NOMO-1 treated with DMSO at 0.1 percent for 48 hours (cell line): ENCODE results near the gene SLC37A4.
"Not testable (repeated sequence)": the region's sequence is repeated elsewhere in the genome, so short reads cannot be mapped to it uniquely, and the experiment has no call there.

Experiments
- DNase-seq: peaks from one replicate; lab custom pipeline; 2025; ENCODE audit not compliant: unreplicated experiment; lab: John Stamatoyannopoulos, UW

The SLC37A4 gene

DNA sequence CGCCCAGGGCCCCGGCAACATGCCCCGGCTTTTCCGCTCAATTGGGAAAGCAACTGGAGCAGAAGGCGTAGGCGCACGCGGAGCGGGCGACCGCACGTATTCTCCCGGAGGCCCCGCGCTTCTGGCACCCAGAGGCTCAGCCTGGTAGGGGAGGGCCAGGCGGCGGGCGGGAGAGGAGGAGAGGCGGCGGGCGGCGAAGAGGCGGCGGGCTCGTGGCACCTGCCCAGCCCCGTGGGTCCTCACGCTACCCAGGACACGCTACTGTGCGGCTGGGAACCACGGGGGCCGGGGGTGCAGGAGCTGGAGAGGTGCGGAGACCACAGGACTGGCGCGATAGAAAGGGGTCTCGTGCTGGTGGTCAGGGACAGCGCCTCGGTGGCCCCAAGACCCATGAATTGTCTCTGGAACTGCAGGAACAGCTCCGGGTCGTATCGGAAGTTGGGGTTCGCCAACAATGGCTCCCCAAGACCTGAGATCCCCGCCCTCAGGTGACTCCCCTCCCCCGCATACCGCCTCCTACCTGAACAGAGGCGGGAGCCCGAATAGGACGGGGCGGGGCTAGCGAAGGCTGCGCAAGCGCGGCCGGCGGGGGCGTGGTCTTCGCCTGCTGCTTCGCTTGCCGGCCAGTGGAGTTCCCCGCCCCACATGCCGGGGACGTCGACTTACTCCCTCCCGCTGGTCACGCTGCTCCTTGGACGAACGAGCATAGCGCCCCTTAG is at the start of gene SLC37A4:
Gene SLC37A4 (minus strand): TSS at position 549 of the 719 bp plus-strand sequence.
- DNase-seq: peak; percentile 96

GRCh38 chr11:119078675-119079420 is 48.2 kb upstream of the SLC37A4 start:
- DNase-seq: no peak

DNA sequence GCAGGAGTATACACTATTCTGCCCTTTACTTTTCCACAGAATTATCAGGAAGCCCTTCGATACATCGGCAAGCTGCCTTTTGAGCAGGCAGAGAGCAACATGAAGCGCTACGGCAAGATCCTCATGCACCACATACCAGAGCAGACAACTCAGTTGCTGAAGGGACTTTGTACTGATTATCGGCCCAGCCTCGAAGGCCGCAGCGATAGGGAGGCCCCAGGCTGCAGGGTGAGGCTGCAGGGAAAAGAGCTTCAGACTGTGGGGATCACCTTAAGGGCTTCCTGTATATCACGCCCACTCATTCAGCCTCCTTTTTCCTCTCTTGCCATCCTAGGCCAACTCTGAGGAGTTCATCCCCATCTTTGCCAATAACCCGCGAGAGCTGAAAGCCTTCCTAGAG is 47.2 kb upstream of the SLC37A4 start:
- DNase-seq: no peak

DNA sequence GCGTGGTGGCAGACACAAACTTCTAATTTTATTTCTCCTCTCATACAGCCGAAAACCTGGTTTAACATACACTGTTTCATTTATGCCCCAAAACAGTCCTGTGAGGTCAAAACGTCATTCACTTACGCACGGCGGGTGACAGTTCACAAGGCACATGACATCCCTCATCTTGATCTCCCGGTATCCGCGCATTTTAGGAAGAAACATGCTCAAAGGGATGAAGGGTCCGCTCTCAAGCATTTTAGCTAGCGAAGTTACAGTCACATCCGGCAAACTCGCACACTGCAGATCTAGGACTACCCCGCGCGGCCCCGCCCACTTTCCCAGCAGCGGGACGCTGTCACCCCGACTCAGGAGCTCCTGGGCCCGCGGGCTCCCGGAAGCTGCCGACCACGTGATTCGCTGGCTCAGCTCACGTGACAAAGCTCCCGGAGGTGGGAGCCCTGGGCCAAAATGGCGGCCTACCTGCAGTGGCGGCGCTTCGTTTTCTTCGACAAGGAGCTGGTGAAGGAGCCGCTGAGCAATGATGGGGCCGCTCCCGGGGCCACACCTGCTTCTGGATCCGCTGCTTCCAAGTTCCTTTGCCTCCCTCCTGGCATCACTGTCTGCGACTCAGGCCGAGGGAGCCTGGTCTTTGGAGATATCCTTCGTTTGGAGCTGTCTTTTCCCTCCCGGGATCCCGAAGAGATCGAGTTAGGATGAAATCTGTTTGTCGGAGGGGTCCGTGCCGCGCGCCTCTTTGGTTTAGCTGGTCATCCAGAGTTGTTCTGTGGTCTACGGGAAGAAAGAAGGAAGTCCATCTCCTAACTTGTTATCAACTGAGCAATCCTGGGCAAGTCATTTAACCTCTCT is 36.9 kb upstream of the SLC37A4 start, which contains the start of gene VPS11:
Gene VPS11 (plus strand): TSS at position 448 of the 852 bp plus-strand sequence. CDS start 6 bp downstream, at position 454.
- DNase-seq: peak; percentile 97

- DNase-seq: peak; percentile 43
Observed at GRCh38 chr11:119065369-119065768, 34.7 kb upstream of the SLC37A4 start.

GRCh38 chr11:119062779-119063178 is 32.1 kb upstream of the SLC37A4 start:
- DNase-seq: no peak

DNA sequence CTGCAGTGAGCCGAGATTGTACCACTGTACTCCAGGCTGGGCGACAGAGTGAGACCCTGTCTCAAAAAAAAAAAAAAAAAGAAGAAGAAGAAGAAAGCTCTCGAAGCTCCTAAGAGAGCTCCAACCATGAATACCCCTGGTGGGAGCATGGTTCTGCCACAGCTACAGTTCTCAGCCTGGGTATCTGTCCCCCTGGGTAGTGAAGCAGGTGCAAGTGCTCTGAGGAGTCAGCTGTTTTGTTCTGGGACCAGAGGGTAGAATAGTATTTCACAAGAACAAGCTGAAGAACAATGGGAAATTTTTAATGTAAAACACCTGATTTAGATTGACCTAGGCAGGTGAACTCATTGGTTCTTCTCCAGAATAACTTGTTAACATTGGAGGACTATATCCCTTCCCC is 30.6 kb upstream of the SLC37A4 start:
- no peak for DNase-seq

DNA sequence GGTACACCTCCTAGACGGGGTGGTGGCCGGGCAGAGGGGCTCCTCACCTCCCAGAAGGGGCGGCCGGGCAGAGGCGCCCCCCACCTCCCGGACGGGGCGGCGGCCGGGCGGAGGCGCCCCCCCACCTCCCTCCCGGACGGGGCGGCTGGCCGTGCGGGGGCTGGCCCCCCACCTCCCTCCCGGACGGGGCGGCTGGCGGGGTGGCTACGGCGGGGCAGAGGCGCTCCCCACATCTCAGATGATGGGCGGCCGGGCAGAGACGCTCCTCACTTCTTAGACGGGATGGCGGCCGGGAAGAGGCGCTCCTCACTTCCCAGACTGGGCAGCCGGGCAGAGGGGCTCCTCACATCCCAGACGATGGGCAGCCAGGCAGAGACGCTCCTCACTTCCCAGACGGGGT is 28.5 kb upstream of the SLC37A4 start:
- DNase-seq: not testable (repeated sequence)

DNA sequence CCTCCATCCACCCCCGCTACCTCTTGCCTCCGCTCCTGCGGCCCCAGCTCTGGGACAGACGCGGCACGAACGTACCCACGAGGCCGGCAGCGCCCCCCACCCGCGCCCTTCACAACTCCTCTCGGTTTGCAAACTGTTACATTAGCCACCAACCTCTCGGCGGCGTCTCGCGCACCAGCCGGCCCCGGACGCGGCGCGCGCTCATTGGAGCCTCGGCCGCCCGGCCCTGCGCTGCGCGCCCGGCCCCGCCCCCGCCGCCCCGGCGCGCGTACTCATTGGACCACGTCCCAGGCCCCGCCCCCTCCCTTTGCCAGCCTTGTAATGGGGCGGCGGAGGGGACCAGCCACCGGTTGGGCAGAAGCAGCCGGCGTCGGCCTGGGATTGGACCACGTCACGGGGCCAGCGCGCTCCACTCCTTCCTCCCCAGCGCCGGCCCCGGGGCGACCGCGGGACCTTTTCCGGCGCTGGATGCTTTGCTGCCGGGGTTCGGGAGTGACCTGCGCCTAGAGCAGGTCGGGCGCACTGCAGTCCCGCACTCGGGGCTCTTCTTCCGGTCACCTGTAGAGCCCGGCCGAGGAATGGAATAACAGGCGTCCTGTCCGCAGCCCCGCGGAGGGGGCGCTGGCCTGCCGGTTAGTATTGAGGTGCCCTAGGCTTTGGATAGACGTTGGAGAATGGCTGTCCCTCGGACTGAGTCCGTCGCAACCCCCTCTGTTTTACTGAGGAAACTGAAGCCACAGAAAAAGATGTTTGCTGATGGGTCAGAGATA is 26.5 kb upstream of the SLC37A4 start, which contains the start of gene HYOU1:
Gene HYOU1 (minus strand): TSS at position 206 of the 770 bp plus-strand sequence. CDS start 1,045 bp downstream, outside the sequence.
- peak; percentile 96 for DNase-seq

DNA sequence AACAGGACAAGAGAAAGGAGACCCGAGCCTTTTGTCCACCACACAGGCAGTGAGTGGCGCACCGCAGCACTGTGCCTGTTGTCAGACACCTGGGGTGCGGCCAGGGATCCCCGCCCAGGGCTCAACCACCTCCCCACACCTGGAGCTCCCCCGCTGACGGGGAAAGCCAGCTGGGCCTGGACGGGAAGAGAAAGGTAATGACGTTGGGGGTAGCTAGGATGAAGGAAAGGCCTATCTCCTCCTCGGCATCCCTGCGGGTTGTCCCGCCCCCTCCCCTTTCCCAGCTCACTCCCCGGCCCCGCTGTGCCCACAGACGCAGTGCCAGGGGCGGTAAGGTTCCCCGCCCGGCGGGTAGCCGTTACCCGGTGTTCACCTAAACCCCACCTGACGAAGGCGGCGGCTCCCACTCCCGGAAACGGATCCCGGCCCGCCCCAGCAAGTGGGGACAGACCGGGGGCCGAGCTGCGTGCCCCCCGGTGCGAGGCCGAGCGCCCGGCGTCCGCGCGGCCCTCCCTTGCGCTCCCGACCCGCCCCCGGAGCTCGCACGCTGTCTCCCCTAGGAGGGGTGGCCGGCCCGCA is 25.8 kb upstream of the SLC37A4 start:
- DNase-seq: no peak

DNA sequence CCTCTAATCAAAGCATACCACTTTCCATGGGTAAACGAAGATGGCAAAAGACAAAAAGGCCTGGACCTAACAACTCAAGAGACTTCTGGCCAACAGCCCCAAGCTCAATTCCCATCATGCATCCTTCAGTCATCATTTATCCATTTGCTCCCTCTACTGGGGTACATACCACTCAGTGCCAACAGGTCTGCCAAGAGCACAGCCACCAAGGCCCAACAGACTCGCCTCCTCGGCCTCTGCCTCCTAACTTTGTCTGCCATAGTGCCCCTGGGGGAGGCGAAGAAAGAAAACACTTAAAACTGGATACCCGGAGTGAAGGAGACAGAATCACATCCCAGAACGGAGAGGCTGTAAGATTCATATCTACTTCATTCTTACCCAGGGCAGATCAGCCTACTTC is 25.2 kb upstream of the SLC37A4 start:
- peak; percentile 29 for DNase-seq

DNA sequence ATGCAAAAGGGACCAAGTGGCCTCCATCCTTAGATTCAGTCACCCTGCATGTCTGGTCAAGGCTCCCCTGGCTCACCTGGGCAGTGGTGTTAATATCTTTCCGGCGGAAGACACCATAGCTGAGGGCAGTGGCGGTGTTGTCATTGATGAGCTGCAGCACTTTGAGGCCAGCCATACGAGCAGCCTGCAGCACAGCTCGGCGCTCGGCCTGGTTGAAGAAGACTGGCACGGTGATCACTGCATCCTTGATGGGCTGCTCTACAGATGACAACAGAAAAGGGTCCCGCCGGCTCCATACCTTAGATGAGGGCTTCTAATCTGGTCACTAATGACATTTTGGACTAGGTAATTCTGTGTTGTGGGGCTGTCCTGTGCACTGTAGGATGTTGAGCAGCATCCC is 23.7 kb upstream of the SLC37A4 start:
- no peak for DNase-seq

GRCh38 chr11:119052163-119052814 is 21.6 kb upstream of the SLC37A4 start:
- DNase-seq: no peak

- no peak for DNase-seq
Observed at GRCh38 chr11:119051440-119052162, 20.9 kb upstream of the SLC37A4 start.

GRCh38 chr11:119049081-119049480 is 18.4 kb upstream of the SLC37A4 start:
- no peak for DNase-seq

DNA sequence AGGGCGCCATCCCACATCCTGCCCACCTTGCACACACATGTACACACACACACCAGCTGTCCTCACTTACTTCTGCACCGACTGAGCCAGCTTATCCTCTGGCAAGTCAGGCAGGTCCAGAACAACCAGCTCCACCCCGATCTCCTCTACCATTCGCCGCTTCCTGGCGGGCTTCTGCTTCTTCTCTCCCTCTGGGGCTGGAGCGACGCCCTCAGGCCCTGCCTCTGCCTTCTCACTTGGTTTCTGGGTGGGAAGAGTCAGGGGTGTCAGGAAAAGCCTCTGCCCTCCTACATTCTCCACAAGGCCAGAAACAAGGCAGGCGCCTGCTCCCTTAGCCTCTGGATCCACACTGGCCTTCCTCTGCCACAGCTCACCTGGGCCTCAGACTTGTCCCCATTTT is 18.0 kb upstream of the SLC37A4 start:
- DNase-seq: no peak

GRCh38 chr11:119047205-119047604 is 16.5 kb upstream of the SLC37A4 start:
- DNase-seq: no peak

DNA sequence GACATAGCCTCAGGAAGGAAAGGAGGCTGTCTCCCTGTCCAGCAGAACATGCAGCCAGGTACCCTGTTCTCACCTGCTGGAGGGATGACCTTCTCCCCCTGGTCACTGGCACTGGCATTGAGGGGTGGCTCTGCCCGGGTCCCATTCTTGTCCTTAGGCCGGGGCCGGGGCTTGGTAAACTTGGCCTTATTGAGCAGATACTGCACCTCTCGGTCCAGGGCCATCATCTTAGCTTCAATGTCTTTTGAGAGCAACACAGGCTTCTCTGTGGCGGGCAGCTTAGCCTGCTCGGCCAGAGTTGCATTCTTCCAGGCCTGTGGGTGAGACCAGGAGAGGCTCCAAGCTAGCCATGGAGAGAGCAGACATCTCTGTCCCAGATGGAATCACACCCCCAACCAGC is 15.8 kb upstream of the SLC37A4 start:
- DNase-seq: no peak

DNA sequence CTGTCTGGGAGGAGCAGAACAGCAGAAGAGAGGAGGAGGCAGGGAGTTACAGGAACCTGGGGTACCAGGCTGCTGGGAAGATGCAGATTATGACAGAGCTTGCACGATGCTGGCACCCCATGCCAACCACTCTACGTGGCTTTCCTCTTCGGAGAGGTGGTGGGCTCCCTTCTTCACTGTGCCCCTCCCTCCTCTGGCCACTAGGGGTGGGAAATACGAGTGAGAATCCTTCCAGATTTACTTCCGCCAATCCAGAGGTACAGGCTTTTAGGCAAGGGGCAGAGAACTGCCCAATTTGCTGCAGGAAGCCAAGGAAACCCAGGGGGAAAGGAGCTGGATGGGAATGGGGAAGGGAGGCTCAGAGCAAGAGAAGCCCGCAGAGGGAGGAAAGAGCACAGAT is 14.0 kb upstream of the SLC37A4 start:
- no peak for DNase-seq
